Heart left ventricle (tissue), 16 donors: ENCODE results near the gene PTOV1. TPM values are rescaled to one million over a fixed set of nuclear protein-coding genes. Genes with fewer than 3 reads are reported as not detected.

Experiments
- ATAC-seq, 4 donors: fragments of 200-7000 bp; cut with Tn5 transposase; one replicate each; pipeline ENCODE4 v1.9.1; 2020 to 2022; ENCODE audit warnings: moderate library complexity in 4 of 4, mild to moderate bottlenecking in 3 of 4, moderate number of reproducible peaks in 1 of 4
- DNase-seq, 5 donors: peaks; one replicate each; pipeline ENCODE4 v3.0.0-alpha.2; 2020
- H3K27ac ChIP-seq, 12 donors: fragments of 200-600 bp; sonication (generic) in 4 of 12; one replicate each; pipeline versions ENCODE4 v1.5.0 to v1.8.0; 2016 to 2022; ENCODE audit warnings: mild to moderate bottlenecking in 2 of 12
- H3K27me3 ChIP-seq, 9 donors: fragments of 200-600 bp; sonication (generic) in 2 of 9; one replicate each; pipeline versions ENCODE4 v1.5.1 to v1.8.0; 2016 to 2022; ENCODE audit warnings: mild to moderate bottlenecking in 3 of 9
- H3K36me3 ChIP-seq, 9 donors: fragments of 200-600 bp; sonication (generic) in 2 of 9; one replicate each; pipeline versions ENCODE4 v1.5.0 to v1.8.0; 2018 to 2022; ENCODE audit warnings: mild to moderate bottlenecking in 2 of 9
- H3K4me1 ChIP-seq, 12 donors: fragments of 200-600 bp; sonication (generic) in 4 of 12; one replicate each; pipeline versions ENCODE4 v1.5.0 to v1.8.0; 2016 to 2022; ENCODE audit warnings: mild to moderate bottlenecking in 3 of 12
- H3K4me3 ChIP-seq, 12 donors: fragments of 200-600 bp; sonication (generic) in 4 of 12; one replicate each; pipeline versions ENCODE4 v1.5.0 to v1.8.0; 2017 to 2022; ENCODE audit warnings: mild to moderate bottlenecking in 9 of 12, moderate library complexity in 4 of 12
- H3K9me3 ChIP-seq, 12 donors: fragments of 200-600 bp; sonication (generic) in 4 of 12; one replicate each; pipeline versions ENCODE4 v1.5.0 to v1.8.0; 2016 to 2022; ENCODE audit warnings: mild to moderate bottlenecking in 1 of 12
- POLR2A ChIP-seq, 2 donors: fragments of 450-650 bp; IDR thresholded peaks; one replicate each; pipeline ENCODE4 v1.6.1; 2017; ENCODE audit warnings: antibody characterized with exemption in 2 of 2, mild to moderate bottlenecking in 2 of 2, moderate library complexity in 2 of 2
- WGBS, 4 donors: extraction: QIAGEN DNeasy Blood & Tissue Kit in 2 of 4; methylation state at CpG; one replicate each; pipeline versions ENCODE4 v1.1.5 to v1.1.7; 2013 to 2018; 5-methylcytosine and 5-hydroxymethylcytosine counted together
- intact Hi-C, 10 donors: fragments of 100-400 bp; cut with DNase I; formaldehyde crosslinking; loops; one replicate each; pipeline versions ENCODE4 v1.11.1 to v1.14.2; 2022
- polyA plus RNA-seq, 2 donors: library from polyadenylated mRNA; stranded (reverse); fragments of 200-250 nt; gene quantifications; one replicate each; pipeline ENCODE4 v1.2.3, GENCODE V29; 2013
- total RNA-seq, 9 donors: library from RNA; depleted of rRNA in 2 of 9; stranded (reverse); fragments of >200 nt in 2 of 9; fragmentation: NEBNext Ultra II Directional in 3 of 9; extraction: Animal tissue kit (Norgen Biotek cat#: 25700) in 3 of 9; gene quantifications; one replicate each; pipeline versions ENCODE4 v1.1.0 to v1.2.4, GENCODE V29; 2016 to 2023
- TF ChIP-seq, protein P1 (sequence below), 12 donors: fragments of 200-600 bp; sonication (generic) in 4 of 12; IDR thresholded peaks; one replicate each; pipeline versions ENCODE4 v1.5.0 to v1.8.0; 2018 to 2022; ENCODE audit warnings: antibody characterized with exemption in 12 of 12, mild to moderate bottlenecking in 5 of 12
- donor health status: ischemic (EF 13 %, LVEDD 7.1; RV severe dilation, severe dysfunction).
- donor health status: healthy with polysubstance abuse.
- donor health status: DM: no; HTN: yes; CAD: no.
- donor health status: DM: no; HTN: no; CAD: no.
- donor health status: ischemic (EF 25% LVEDD 6.9; RV normal size, moderate dysfunction).
- donor health status: ischemic (EF 25% LVEDD 5.7; RV mildly dilated, moderate dysfunction).
- donor health status: healthy.
- donor health status: DM: yes; HTN: yes; CAD: no.
- donor health status: ischemic (EF 35%, LVEDD 5.7; RV mildly dilated, moderate dysfunction).
- donor health status: nonischemic (EF 11% LVEDD 7.7; RV severe dilation, severe dysfunction).
- donor health status: DM: yes; HTN: yes; CAD: no.
- donor health status: PGD.
- donor health status: ischemic (EF 29% LVEDD 5.4; RV normal size, mild dysfunction).
- donor health status: nonischemic (EF 23%, LVEDD 6.1; RV moderate dilation, normal function).

PTOV1 gene
- total and polyA plus RNA-seq, 11 donors, result 70.9 to 135 (median 91.5) TPM

- no peaks in the 10 kb centered on the region for H3K27me3 ChIP-seq
- no peak for TF ChIP-seq POLR2A (IDR thresholded peaks at IDR 0.05)
- TF ChIP-seq, protein P1, sequence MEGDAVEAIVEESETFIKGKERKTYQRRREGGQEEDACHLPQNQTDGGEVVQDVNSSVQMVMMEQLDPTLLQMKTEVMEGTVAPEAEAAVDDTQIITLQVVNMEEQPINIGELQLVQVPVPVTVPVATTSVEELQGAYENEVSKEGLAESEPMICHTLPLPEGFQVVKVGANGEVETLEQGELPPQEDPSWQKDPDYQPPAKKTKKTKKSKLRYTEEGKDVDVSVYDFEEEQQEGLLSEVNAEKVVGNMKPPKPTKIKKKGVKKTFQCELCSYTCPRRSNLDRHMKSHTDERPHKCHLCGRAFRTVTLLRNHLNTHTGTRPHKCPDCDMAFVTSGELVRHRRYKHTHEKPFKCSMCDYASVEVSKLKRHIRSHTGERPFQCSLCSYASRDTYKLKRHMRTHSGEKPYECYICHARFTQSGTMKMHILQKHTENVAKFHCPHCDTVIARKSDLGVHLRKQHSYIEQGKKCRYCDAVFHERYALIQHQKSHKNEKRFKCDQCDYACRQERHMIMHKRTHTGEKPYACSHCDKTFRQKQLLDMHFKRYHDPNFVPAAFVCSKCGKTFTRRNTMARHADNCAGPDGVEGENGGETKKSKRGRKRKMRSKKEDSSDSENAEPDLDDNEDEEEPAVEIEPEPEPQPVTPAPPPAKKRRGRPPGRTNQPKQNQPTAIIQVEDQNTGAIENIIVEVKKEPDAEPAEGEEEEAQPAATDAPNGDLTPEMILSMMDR (IDR thresholded peaks at IDR 0.05), result no peak
- H3K4me3 ChIP-seq, result no peak overlapping the region
- peaks cover 0 to 16% (median 9%) of the 10 kb centered on the region in 12 donors for H3K4me1 ChIP-seq
- peaks cover 8 to 84% (median 75%) of the 10 kb centered on the region in 9 donors for H3K36me3 ChIP-seq
- no peak overlapping the region for H3K27ac ChIP-seq
- ATAC-seq (no peak), DNase-seq (peak in 1 of 5 donors; percentile 52)
- intact Hi-C loops, result no loop called here
- 82 to 90% (median 87%) methylated on average over 31 of the region's 31 CpGs for WGBS, 4 donors
- H3K9me3 ChIP-seq, result no peaks in the 10 kb centered on the region
Observed at GRCh38 chr19:49881672-49882394, 30.9 kb downstream of the PTOV1 start.

GRCh38 chr19:49882643-49883042 lies 31.7 kb downstream of the PTOV1 start:
- DNase-seq (no peak), ATAC-seq (no peak)
- 94 to 100% (median 97%) methylated on average over 4 to 14 of the region's 14 CpGs for WGBS, 4 donors
- Histone ChIP-seq H3K9me3 (no peaks in the 10 kb centered on the region), H3K36me3 (peaks cover 8 to 90% (median 77%) of the 10 kb centered on the region in 9 donors), H3K27ac (no peak overlapping the region), H3K4me3 (no peak overlapping the region), H3K27me3 (no peaks in the 10 kb centered on the region), H3K4me1 (peaks cover 0 to 25% (median 9%) of the 10 kb centered on the region in 12 donors)
- TF ChIP-seq, protein P1 (IDR thresholded peaks at IDR 0.05), result no peak
- no peak for TF ChIP-seq POLR2A (IDR thresholded peaks at IDR 0.05)
- intact Hi-C loops, result no loop called here

DNA sequence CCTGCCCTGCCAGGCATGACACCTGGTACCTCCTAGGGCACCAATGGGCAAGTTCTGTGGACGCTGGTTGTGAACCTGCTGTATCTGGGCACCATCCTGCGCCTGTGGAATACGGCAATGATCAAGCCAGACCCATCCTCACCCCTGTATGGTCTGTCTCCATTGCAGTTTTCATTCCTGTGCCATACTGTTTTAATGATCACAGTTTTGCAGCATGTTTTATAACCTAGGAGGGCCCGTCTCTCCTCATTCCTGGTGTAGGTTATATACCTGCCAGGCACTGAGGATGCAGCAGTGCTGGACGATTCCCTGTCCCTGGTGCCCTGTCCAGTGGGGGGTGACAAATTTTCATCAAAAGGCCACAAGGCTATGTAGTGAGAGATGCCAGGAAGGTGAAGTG lies 32.1 kb downstream of the PTOV1 start:
- no peaks in the 10 kb centered on the region for H3K9me3 ChIP-seq
- H3K4me3 ChIP-seq, result no peak overlapping the region
- ATAC-seq (no peak), DNase-seq (no peak)
- no peaks in the 10 kb centered on the region for H3K27me3 ChIP-seq
- H3K4me1 ChIP-seq, result peaks cover 0 to 24% (median 7%) of the 10 kb centered on the region in 12 donors
- intact Hi-C loops, result no loop called here
- no peak for TF ChIP-seq POLR2A (IDR thresholded peaks at IDR 0.05)
- peaks cover 8 to 93% (median 77%) of the 10 kb centered on the region in 9 donors for H3K36me3 ChIP-seq
- H3K27ac ChIP-seq, result no peak overlapping the region
- WGBS, 4 donors, result 89 to 100% (median 98%) methylated on average over 3 to 5 of the region's 5 CpGs

DNA sequence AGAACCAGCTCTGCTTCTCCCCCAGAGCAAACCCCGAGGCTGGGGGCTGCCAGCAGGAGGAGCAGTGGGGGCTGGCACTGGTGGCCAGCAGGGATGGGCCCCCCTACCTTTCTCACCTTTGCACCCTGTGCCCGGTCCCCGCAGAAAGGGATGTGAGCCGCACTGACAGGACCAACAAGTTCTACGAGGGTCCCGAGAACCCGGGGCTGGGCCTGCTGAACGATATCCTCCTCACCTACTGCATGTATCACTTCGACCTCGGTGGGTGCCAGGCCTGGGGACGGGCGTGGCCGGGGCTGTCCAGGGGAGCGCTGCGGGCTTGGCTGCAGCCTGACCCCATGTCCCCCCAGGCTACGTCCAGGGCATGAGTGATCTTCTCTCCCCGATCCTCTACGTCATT lies 33.1 kb downstream of the PTOV1 start:
- H3K4me3 ChIP-seq, result no peak overlapping the region
- H3K27ac ChIP-seq, result no peak overlapping the region
- DNase-seq (peak in 1 of 5 donors; percentile 52), ATAC-seq (no peak)
- peaks cover 0 to 14% (median 0%) of the 10 kb centered on the region in 12 donors for H3K4me1 ChIP-seq
- H3K27me3 ChIP-seq, result no peaks in the 10 kb centered on the region
- TF ChIP-seq, protein P1 (IDR thresholded peaks at IDR 0.05), result no peak
- TF ChIP-seq POLR2A (IDR thresholded peaks at IDR 0.05), result no peak
- 92 to 95% (median 94%) methylated on average over 16 to 18 of the region's 18 CpGs for WGBS, 4 donors
- H3K36me3 ChIP-seq, result peaks cover 8 to 91% (median 76%) of the 10 kb centered on the region in 9 donors
- intact Hi-C loops, result no loop called here
- no peaks in the 10 kb centered on the region for H3K9me3 ChIP-seq
